Measurements from ENCODE around the gene NR2C2AP.

DNA sequence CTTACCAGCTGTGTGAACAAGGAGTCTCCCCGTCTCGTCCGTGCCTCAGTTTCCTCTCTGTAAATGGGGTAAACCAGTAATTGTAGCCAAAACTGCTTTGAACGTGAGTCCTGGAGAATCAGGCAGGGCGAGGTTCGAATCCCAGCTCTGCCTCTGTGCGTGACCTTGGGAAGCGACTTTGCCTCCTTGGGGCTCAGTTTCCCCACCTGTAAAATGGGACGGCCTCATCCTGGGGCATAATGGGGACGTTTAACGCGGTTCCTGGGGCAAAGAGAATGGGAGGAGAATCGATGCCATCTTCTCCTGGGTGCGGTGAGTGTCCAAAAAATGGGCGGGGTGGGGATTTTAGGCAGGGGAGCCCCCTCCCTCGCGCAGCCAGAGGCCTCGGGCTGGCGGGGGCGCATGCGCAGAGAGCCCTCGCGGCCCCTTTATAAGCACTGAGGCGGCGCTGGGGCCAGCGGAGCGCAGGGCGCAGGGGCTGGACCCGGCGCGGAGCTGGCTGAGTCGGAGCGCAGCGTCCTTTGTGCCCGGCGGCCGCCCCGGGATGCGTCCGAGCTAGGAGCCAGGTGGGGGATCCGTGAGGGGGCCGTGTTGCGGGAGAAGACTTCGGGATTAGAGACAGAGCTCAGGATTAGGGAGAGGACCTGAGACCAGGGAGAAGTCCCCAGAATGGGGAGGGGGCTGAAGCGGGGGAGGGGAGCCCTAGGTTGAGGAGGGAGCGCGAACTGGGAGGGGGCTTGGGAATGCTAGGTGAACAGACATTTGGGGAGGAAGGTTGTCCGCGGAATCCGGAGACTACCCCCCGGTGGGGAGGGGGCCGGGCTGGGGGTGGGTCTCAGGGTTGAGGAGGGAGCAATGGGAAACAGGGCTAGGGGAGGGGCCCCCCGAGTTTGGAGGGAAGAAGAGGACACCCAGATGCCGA lies 8.5 kb upstream of the NR2C2AP start, which contains the start of gene NCAN:
- TF ChIP-seq RXRB (CRISPR knock-in tag; IDR thresholded peaks at IDR 0.05; ENCODE audit: borderline replicate concordance) (no peak), KDM6A (CRISPR knock-in tag; IDR thresholded peaks at IDR 0.05; ENCODE audit: low read depth) (no peak), NR3C1 (CRISPR knock-in tag; IDR thresholded peaks at IDR 0.05) (no peak), ZFP1 (CRISPR knock-in tag; IDR thresholded peaks at IDR 0.05) (no peak), NCOR1 (IDR thresholded peaks at IDR 0.05; ENCODE audit: borderline replicate concordance, low read length) (no peak), ZFP36 (IDR thresholded peaks at IDR 0.05; ENCODE audit: borderline replicate concordance, low read depth, low read length, partially characterized antibody) (no peak), NFE2L2 (IDR thresholded peaks at IDR 0.05; ENCODE audit: low read length) (no peak), KAT7 (CRISPR knock-in tag; IDR thresholded peaks at IDR 0.05; ENCODE audit: borderline replicate concordance) (no peak)
- TF ChIP-seq, protein P1, sequence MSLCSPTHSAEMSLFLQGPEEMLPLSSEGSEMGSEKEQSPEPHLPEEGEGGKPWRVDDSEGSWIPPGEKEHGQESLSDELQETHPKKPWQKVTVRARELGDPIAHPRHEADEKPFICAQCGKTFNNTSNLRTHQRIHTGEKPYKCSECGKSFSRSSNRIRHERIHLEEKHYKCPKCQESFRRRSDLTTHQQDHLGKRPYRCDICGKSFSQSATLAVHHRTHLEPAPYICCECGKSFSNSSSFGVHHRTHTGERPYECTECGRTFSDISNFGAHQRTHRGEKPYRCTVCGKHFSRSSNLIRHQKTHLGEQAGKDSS (CRISPR knock-in tag; IDR thresholded peaks at IDR 0.05; ENCODE audit: borderline replicate concordance, low read depth): no peak
- TF ChIP-seq, protein P2, sequence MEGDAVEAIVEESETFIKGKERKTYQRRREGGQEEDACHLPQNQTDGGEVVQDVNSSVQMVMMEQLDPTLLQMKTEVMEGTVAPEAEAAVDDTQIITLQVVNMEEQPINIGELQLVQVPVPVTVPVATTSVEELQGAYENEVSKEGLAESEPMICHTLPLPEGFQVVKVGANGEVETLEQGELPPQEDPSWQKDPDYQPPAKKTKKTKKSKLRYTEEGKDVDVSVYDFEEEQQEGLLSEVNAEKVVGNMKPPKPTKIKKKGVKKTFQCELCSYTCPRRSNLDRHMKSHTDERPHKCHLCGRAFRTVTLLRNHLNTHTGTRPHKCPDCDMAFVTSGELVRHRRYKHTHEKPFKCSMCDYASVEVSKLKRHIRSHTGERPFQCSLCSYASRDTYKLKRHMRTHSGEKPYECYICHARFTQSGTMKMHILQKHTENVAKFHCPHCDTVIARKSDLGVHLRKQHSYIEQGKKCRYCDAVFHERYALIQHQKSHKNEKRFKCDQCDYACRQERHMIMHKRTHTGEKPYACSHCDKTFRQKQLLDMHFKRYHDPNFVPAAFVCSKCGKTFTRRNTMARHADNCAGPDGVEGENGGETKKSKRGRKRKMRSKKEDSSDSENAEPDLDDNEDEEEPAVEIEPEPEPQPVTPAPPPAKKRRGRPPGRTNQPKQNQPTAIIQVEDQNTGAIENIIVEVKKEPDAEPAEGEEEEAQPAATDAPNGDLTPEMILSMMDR (CRISPR knock-in tag; IDR thresholded peaks at IDR 0.05): no peak

Measured in HepG2 (cell line).